Fibroblast of villous mesenchyme (primary cell): ENCODE measurements around the gene FHDC1. TPM values are rescaled to one million over a fixed set of nuclear protein-coding genes. Genes with fewer than 3 reads are reported as not detected.
A peak's percentile ranks its signal among the peaks of the same experiment; 100 is the strongest.

Experiments used
- DNase-seq: peaks from one replicate; pipeline ENCODE4 v3.0.0-alpha.2; 2010; ENCODE audit warnings: low read depth
- H3K4me3 ChIP-seq: 2 replicates; pipeline ENCODE4 v1.5.1; 2011; ENCODE audit warnings: low read depth, mild to moderate bottlenecking, low read length
- total RNA-seq: library from RNA; depleted of rRNA; stranded (reverse); fragments of >200 nt; gene quantifications from 2 replicates; pipeline ENCODE4 v1.2.3, GENCODE V29; 2012
- TF ChIP-seq, protein P1 (sequence below): IDR thresholded peaks from 2 replicates; pipeline ENCODE4 v1.5.1; 2012; ENCODE audit warnings: low read depth, mild to moderate bottlenecking, low read length; ENCODE audit not compliant: insufficient read depth

FHDC1 gene
- total RNA-seq, 1 donor, result 1.7 TPM

- peak; percentile 69 for DNase-seq
- TF ChIP-seq, protein P1, sequence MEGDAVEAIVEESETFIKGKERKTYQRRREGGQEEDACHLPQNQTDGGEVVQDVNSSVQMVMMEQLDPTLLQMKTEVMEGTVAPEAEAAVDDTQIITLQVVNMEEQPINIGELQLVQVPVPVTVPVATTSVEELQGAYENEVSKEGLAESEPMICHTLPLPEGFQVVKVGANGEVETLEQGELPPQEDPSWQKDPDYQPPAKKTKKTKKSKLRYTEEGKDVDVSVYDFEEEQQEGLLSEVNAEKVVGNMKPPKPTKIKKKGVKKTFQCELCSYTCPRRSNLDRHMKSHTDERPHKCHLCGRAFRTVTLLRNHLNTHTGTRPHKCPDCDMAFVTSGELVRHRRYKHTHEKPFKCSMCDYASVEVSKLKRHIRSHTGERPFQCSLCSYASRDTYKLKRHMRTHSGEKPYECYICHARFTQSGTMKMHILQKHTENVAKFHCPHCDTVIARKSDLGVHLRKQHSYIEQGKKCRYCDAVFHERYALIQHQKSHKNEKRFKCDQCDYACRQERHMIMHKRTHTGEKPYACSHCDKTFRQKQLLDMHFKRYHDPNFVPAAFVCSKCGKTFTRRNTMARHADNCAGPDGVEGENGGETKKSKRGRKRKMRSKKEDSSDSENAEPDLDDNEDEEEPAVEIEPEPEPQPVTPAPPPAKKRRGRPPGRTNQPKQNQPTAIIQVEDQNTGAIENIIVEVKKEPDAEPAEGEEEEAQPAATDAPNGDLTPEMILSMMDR, result no peak
- H3K4me3 ChIP-seq, result no peak overlapping the region
Measured at GRCh38 chr4:152972821-152973628, 36.9 kb downstream of the FHDC1 start.

DNA sequence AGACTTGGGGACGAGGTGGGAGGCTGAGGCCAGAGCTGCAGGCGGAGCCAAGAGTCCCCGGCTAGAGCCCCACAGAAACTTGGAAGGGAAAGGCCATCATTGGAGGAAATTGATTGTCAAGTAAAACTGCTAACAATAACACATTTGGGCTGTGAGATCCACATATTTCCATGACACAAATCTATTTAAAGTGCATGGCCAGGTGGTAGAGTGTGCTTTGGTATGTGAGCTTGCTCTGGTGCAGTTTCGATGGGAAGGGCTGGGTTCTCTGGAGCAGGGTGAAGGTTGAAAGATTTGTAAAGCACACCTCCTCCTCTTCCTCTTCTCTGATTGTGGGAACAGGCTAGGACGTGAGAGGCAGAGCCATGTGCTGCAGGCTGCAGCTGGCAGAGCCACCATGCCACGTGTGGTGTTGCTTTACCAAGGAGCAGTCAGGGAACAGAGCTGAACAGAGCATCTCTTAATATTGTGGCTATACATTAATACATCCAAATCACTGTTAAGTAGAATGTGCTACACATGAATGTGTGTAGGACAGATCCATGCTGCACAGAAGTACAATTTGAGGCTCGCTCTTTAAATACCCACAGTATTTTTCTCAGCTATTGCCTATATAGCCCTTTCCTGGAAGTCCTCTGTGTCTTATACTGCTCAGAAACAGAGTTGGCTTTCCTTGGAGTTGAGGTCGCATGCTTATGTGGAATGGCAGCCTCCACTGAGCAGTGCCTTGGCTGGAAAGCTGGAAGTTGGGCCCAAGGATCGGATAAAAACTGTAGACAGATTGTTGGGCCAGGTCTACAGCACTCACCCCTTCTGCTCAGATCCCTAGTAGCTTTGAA, 37.7 kb downstream of the FHDC1 start:
- no peak for DNase-seq
- H3K4me3 ChIP-seq, result no peak overlapping the region
- TF ChIP-seq, protein P1, result no peak

DNA sequence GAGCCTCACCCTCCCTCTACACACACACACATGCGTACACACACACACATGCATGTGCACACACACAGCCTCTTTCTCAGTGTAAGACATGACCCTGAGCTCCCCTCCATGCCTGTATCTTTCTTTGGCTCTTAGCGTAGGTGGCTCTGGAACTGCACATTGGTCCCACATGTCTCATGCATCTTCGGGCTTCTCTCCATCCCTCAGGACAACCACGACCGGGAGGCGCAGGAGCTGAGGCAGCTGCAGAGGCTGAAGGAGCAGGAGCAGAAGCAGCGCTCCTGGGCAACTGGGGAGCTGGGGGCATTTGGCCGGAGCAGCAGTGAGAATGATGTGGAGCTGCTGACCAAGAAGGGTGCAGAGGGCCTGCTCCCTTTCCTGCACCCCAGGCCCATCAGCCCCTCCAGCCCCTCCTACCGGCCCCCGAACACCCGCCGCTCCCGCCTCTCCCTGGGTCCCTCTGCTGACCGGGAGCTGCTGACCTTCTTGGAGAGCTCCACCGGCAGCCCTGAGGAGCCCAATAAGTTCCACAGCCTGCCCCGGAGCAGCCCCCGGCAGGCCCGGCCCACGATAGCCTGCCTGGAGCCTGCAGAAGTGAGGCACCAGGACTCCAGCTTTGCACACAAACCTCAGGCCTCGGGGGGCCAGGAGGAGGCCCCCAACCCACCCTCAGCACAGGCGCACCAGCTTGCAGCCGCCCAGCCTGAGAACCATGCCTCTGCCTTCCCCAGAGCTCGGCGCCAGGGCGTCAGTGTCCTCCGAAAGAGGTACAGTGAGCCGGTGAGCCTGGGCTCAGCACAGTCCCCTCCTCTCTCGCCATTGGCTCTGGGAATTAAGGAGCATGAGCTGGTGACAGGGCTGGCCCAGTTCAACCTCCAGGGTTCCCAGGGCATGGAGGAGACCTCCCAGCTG, 38.6 kb downstream of the FHDC1 start:
- no peak overlapping the region for H3K4me3 ChIP-seq
- TF ChIP-seq, protein P1, result no peak
- no peak for DNase-seq

DNA sequence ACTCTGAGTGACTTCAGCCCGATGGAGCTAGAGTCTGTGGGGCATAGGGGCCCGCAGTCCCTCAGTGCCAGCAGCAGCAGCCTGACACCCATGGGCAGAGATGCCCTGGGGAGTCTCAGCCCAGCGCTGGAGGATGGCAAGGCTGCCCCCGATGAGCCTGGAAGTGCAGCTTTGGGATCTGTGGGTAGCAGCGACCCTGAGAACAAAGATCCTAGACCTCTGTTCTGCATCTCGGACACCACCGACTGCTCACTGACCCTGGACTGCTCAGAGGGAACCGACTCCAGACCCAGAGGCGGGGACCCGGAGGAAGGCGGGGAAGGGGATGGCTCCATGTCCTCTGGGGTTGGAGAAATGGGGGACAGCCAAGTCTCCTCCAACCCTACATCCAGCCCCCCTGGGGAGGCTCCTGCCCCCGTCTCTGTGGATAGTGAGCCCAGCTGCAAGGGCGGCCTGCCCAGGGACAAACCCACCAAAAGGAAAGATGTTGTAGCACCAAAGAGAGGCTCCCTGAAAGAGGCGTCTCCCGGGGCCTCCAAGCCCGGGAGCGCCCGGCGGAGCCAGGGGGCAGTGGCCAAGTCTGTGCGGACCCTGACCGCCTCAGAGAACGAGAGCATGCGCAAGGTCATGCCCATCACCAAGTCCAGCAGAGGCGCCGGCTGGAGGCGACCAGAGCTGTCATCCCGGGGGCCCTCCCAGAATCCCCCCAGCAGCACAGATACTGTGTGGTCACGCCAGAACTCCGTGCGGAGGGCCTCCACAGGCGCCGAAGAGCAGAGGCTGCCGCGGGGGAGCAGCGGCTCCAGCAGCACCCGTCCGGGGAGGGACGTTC, 39.5 kb downstream of the FHDC1 start:
- no peak overlapping the region for H3K4me3 ChIP-seq

GRCh38 chr4:152976212-152976761, 40.2 kb downstream of the FHDC1 start:
- DNase-seq, result no peak
- H3K4me3 ChIP-seq, result no peak overlapping the region
- TF ChIP-seq, protein P1, result no peak

More for the DNA sequence above, 39.5 kb downstream of the FHDC1 start:
- DNase-seq, result no peak
- TF ChIP-seq, protein P1, result no peak
